GM18520 (cell line): ENCODE measurements around the gene MRPS10.
"Not testable (repeated sequence)": the region's sequence is repeated elsewhere in the genome, so short reads cannot be mapped to it uniquely, and the experiment has no call there.

Source experiments
- ATAC-seq: cut with Tn5 transposase; IDR thresholded peaks from one replicate; pipeline ENCODE4 v1.9.1; 2021; ENCODE audit not compliant: unreplicated experiment

MRPS10 gene

GRCh38 chr6:42239333-42239732 lies 21.7 kb upstream of the MRPS10 start:
- no peak for ATAC-seq

GRCh38 chr6:42237857-42238256 lies 20.2 kb upstream of the MRPS10 start:
- ATAC-seq: no peak

- peak; percentile 47 for ATAC-seq
Observed at GRCh38 chr6:42236682-42237473, 19.2 kb upstream of the MRPS10 start.

GRCh38 chr6:42236030-42236429 lies 18.4 kb upstream of the MRPS10 start:
- no peak for ATAC-seq

- no peak for ATAC-seq
Observed at GRCh38 chr6:42232035-42232434, 14.4 kb upstream of the MRPS10 start.

GRCh38 chr6:42230345-42231321 lies 13.0 kb upstream of the MRPS10 start:
- ATAC-seq: no peak

GRCh38 chr6:42229506-42230119 lies 12.0 kb upstream of the MRPS10 start:
- ATAC-seq: no peak

- ATAC-seq: no peak
Observed at GRCh38 chr6:42228305-42228704, 10.6 kb upstream of the MRPS10 start.

- ATAC-seq: no peak
Observed at GRCh38 chr6:42227173-42227850, 9.7 kb upstream of the MRPS10 start.

GRCh38 chr6:42226645-42227143 lies 9.0 kb upstream of the MRPS10 start:
- ATAC-seq: no peak

GRCh38 chr6:42226161-42226611 lies 8.5 kb upstream of the MRPS10 start:
- no peak for ATAC-seq

- ATAC-seq: no peak
Observed at GRCh38 chr6:42225419-42225818, 7.8 kb upstream of the MRPS10 start.

GRCh38 chr6:42225029-42225339 lies 7.3 kb upstream of the MRPS10 start:
- ATAC-seq: no peak

GRCh38 chr6:42224222-42225028 lies 6.8 kb upstream of the MRPS10 start:
- peak; percentile 92 for ATAC-seq

- no peak for ATAC-seq
Observed at GRCh38 chr6:42222448-42222847, 4.8 kb upstream of the MRPS10 start.

- ATAC-seq: no peak
Observed at GRCh38 chr6:42221546-42221945, 3.9 kb upstream of the MRPS10 start.

- ATAC-seq: no peak
Observed at GRCh38 chr6:42220807-42221206, 3.1 kb upstream of the MRPS10 start.

GRCh38 chr6:42217157-42217518 lies 523 bp downstream of the MRPS10 start:
- ATAC-seq: no peak

- not testable (repeated sequence) for ATAC-seq
Observed at GRCh38 chr6:42216495-42216894, 1.2 kb downstream of the MRPS10 start.

GRCh38 chr6:42212442-42212841 lies 5.2 kb downstream of the MRPS10 start:
- no peak for ATAC-seq
